Smooth muscle cell (in vitro differentiated cells): ENCODE results near the gene KPNB1. TPM values are rescaled to one million over a fixed set of nuclear protein-coding genes. Genes with fewer than 3 reads are reported as not detected.

Experiments used
- DNase-seq: peaks from one replicate; lab custom pipeline; 2025; ENCODE audit not compliant: unreplicated experiment; lab: John Stamatoyannopoulos, UW
- H2AFZ ChIP-seq: fragments of 200-600 bp; sonication (generic); 2 replicates; pipeline ENCODE4 v1.6.0; 2016; ENCODE audit warnings: antibody characterized with exemption, low read depth, mild to moderate bottlenecking
- H3F3A ChIP-seq: fragments of 200-600 bp; sonication (generic); 2 replicates; pipeline ENCODE4 v1.6.0; 2017; ENCODE audit warnings: antibody characterized with exemption, low read depth
- H3K27ac ChIP-seq: fragments of 200-600 bp; sonication (generic); 2 replicates; pipeline ENCODE4 v1.5.1; 2016; ENCODE audit warnings: low read depth, mild to moderate bottlenecking
- H3K27me3 ChIP-seq: fragments of 200-600 bp; sonication (generic); 2 replicates; pipeline ENCODE4 v1.6.1; 2016; ENCODE audit warnings: low read depth, mild to moderate bottlenecking
- H3K36me3 ChIP-seq: fragments of 200-600 bp; sonication (generic); 2 replicates; pipeline ENCODE4 v1.5.1; 2016; ENCODE audit warnings: low read depth
- H3K4me1 ChIP-seq: fragments of 200-600 bp; sonication (generic); 2 replicates; pipeline ENCODE4 v1.5.1; 2016; ENCODE audit warnings: low read depth
- H3K4me2 ChIP-seq: fragments of 200-600 bp; sonication (generic); 2 replicates; pipeline ENCODE4 v1.6.0; 2016; ENCODE audit warnings: mild to moderate bottlenecking
- H3K4me3 ChIP-seq: fragments of 200-600 bp; sonication (generic); 2 replicates; pipeline ENCODE4 v1.5.1; 2016; ENCODE audit warnings: mild to moderate bottlenecking
- H3K79me2 ChIP-seq: fragments of 200-600 bp; sonication (generic); 2 replicates; pipeline ENCODE4 v1.6.0; 2016; ENCODE audit warnings: low read depth, mild to moderate bottlenecking
- H3K9ac ChIP-seq: fragments of 200-600 bp; sonication (generic); 2 replicates; pipeline ENCODE4 v1.6.0; 2016; ENCODE audit warnings: low read depth
- H3K9me3 ChIP-seq: fragments of 200-600 bp; sonication (generic); replicated peaks from 2 replicates; pipeline ENCODE4 v1.5.1; 2016; ENCODE audit warnings: low read depth
- H4K20me1 ChIP-seq: fragments of 200-600 bp; sonication (generic); 2 replicates; pipeline ENCODE4 v1.6.0; 2016; ENCODE audit warnings: low read depth
- CTCF ChIP-seq: fragments of 200-600 bp; sonication (generic); IDR thresholded peaks from 2 replicates; pipeline ENCODE4 v1.5.1; 2017; ENCODE audit warnings: borderline replicate concordance, mild to moderate bottlenecking, antibody characterized with exemption; ENCODE audit not compliant: insufficient read depth, poor library complexity, severe bottlenecking
- WGBS: methylation state at CpG from one replicate; pipeline ENCODE4 v1.1.7; 2016; ENCODE audit warnings: low lambda C conversion rate; 5-methylcytosine and 5-hydroxymethylcytosine counted together
- polyA plus RNA-seq: library from polyadenylated mRNA; unstranded; fragments of >200 nt; fragmentation: Nextera tagmentation; extraction: Ambion mirVana; gene quantifications from 2 replicates; pipeline ENCODE4 v1.2.1, GENCODE V29; 2016
- total RNA-seq: library from RNA; depleted of rRNA; stranded (reverse); fragments of >200 nt; gene quantifications from 2 replicates; pipeline ENCODE4 v1.2.3, GENCODE V29; 2014

The KPNB1 gene
- total and polyA plus RNA-seq, 2 experiments from 2014 or later, result 78.8 to 242 TPM

- Histone ChIP-seq H3F3A (peaks cover 26% of the 10 kb centered on the region), H3K4me3 (no peak overlapping the region), H3K27me3 (no peaks in the 10 kb centered on the region), H2AFZ (no peak overlapping the region), H3K36me3 (peaks cover 43% of the 10 kb centered on the region), H3K4me1 (peaks cover under 1% of the 10 kb centered on the region), H3K27ac (no peak overlapping the region), H3K9ac (no peak overlapping the region), H3K4me2 (no peak overlapping the region), H3K9me3 (no peaks in the 10 kb centered on the region), H4K20me1 (peaks cover 87% of the 10 kb centered on the region), H3K79me2 (peaks cover 74% of the 10 kb centered on the region)
- DNase-seq, result no peak
- WGBS, result 97% methylated on average over 6 of the region's 6 CpGs
- no peak for TF ChIP-seq CTCF
These were observed 10.4 kb downstream of the KPNB1 start for GRCh38 chr17:47660064-47660492.

GRCh38 chr17:47663912-47664623, 14.3 kb downstream of the KPNB1 start:
- Histone ChIP-seq H2AFZ (no peak overlapping the region), H3K9ac (no peak overlapping the region), H3K36me3 (peaks cover 41% of the 10 kb centered on the region), H3K27ac (no peak overlapping the region), H3K27me3 (no peaks in the 10 kb centered on the region), H3F3A (peaks cover 12% of the 10 kb centered on the region), H3K4me3 (no peak overlapping the region), H3K4me2 (no peak overlapping the region), H3K79me2 (peaks cover 56% of the 10 kb centered on the region), H3K4me1 (peaks cover 3% of the 10 kb centered on the region), H3K9me3 (no peaks in the 10 kb centered on the region), H4K20me1 (peaks cover 82% of the 10 kb centered on the region)
- TF ChIP-seq CTCF, result peak; percentile 72
- DNase-seq, result no peak
- 66% methylated on average over 6 of the region's 6 CpGs for WGBS

- Histone ChIP-seq H3K27me3 (no peaks in the 10 kb centered on the region), H3K9ac (no peak overlapping the region), H3K79me2 (peaks cover 54% of the 10 kb centered on the region), H3K4me3 (no peak overlapping the region), H2AFZ (no peak overlapping the region), H3K4me1 (peaks cover 3% of the 10 kb centered on the region), H3K27ac (no peak overlapping the region), H3K9me3 (no peaks in the 10 kb centered on the region), H3F3A (peaks cover 15% of the 10 kb centered on the region), H4K20me1 (peaks cover 82% of the 10 kb centered on the region), H3K36me3 (peaks cover 45% of the 10 kb centered on the region), H3K4me2 (no peak overlapping the region)
- no peak for DNase-seq
- TF ChIP-seq CTCF, result no peak
These were observed 14.9 kb downstream of the KPNB1 start for GRCh38 chr17:47664624-47664941.

GRCh38 chr17:47665655-47666054, 15.9 kb downstream of the KPNB1 start:
- no peak for DNase-seq
- H3K4me3 ChIP-seq, result no peak overlapping the region
- H3K9ac ChIP-seq, result no peak overlapping the region
- peaks cover 3% of the 10 kb centered on the region for H3K4me1 ChIP-seq
- H3K36me3 ChIP-seq, result peaks cover 47% of the 10 kb centered on the region
- no peak overlapping the region for H3K27ac ChIP-seq
- no peaks in the 10 kb centered on the region for H3K27me3 ChIP-seq
- H2AFZ ChIP-seq, result no peak overlapping the region
- no peak for TF ChIP-seq CTCF
- peaks cover 47% of the 10 kb centered on the region for H3K79me2 ChIP-seq
- H3K4me2 ChIP-seq, result no peak overlapping the region
- H3K9me3 ChIP-seq, result no peaks in the 10 kb centered on the region
- peaks cover 19% of the 10 kb centered on the region for H3F3A ChIP-seq
- peaks cover 78% of the 10 kb centered on the region for H4K20me1 ChIP-seq
- WGBS, result 91% methylated on average over 3 of the region's 3 CpGs
